T-helper 1 cell treated with Interleukin-12 subunit alpha and Interleukin-12 subunit beta and Interleukin-4 antibody, amounts not matched to agents 30 ng/mL and 1 ng/mL, for 36 hours (primary cell): Measurements from ENCODE around the gene TCTN1. TPM values are rescaled to one million over a fixed set of nuclear protein-coding genes. Genes with fewer than 3 reads are reported as not detected.

Experiments used
- intact Hi-C: fragments of 100-400 bp; cut with micrococcal nuclease; formaldehyde crosslinking; loops from one replicate; pipeline ENCODE4 v1.15.1; 2024
- total RNA-seq: library from RNA; stranded (reverse); gene quantifications from 2 replicates; pipeline ENCODE4 v1.2.3, GENCODE V29; 2022

TCTN1 gene
- total RNA-seq, 1 donor from 2014 or later, result 4.2 TPM

- intact Hi-C loops, result loop anchor here (1.0 kb wide), 2 partner anchors 19 to 156 kb away; partner anchors contain the start of gene HVCN1
Observed at GRCh38 chr12:110670161-110670701, 56.3 kb downstream of the TCTN1 start.

DNA sequence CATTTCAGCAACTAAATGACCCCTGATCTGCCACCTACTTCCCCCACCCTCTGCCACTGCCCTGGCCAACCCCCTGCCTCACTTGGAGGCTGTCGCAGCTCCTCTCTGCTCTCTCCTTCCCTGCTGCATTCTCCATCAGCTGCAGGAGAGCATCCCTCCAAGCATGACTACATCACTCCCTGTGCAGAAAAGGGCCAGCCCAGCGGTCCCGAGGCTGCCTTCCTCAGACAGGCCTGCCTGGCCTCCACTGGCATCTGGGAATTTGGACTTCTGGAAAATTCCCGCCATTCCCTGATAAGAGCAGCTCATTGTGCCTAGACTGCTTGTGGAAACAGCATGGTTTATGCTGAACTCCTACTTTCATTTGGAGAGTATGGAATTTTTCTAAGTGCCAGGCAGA lies 62.2 kb downstream of the TCTN1 start:
- intact Hi-C loops, result no loop called here

GRCh38 chr12:110677206-110677911 lies 63.4 kb downstream of the TCTN1 start:
- intact Hi-C loops, result no loop called here

DNA sequence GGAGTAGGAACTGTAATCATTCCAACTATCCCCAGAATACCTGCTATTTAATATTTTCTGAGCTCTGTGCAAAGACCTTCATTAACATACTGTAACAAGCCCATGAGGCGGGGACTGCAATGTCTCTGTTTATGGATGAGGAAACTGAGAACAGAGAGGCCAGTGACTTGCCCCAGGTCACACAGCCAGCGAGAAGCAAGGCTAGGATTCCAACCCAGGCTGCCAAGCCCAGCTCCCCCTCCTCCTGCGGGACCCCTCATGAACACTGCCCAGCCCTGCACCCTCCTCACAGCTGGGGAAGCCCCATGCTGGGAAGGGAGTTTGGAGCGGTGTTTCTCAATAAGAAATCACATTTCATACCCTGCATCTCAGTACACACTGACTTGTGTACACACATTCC lies 64.1 kb downstream of the TCTN1 start:
- intact Hi-C loops, result no loop called here

- intact Hi-C loops, result no loop called here
Observed at GRCh38 chr12:110679201-110679600, 65.3 kb downstream of the TCTN1 start.

DNA sequence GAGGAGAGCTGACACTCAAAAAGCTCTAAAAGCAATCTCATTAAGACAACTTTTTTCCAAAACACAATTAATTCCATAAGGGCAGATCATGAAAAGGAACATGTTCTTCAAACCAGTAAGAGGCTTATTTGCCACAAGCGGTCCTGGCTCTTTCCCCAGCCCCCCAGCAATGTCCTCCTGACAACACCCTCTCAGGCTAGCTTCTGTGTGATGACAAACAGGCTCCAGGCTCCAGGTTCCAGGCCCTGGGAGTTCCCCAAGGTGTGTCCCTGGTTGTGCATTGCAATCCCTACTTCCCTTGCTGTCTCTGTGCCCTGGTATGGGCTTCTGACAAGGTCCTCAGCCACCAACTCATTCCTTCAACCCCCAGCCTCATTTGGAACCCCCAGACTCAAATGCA lies 66.1 kb downstream of the TCTN1 start:
- intact Hi-C loops, result no loop called here

GRCh38 chr12:110683888-110684287 lies 70.0 kb downstream of the TCTN1 start:
- intact Hi-C loops, result no loop called here

- intact Hi-C loops, result no loop called here
Observed at GRCh38 chr12:110684312-110684836, 70.4 kb downstream of the TCTN1 start.

DNA sequence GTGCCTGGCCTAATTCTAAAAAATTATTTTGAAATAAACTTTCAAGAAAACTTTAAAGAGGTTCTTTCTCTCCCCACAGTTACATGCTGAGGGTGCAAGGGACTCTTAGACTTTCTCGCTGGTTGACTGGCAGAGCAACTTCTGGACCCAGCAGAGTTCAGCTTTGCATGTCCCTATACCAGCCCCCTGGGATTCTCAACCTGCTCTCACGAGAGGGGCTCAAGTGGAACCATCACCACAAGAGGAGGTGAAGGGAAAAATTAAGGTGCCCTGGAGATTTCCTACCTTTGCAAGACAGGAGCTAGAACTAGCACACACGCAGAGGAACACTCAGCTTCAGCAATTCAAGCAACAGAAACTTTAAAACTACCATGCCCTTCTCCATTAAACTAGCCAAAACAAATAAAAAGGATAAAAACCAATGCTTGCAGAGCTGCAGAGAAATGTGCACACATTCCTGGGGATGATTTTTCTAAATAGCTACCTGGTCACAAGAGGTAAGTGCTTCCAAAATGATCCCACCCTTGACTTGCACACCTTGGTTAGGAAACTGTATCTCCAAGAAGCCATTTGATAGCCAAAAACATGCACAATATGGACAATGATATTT lies 72.5 kb downstream of the TCTN1 start:
- intact Hi-C loops, result no loop called here

GRCh38 chr12:110687396-110688169 lies 73.7 kb downstream of the TCTN1 start:
- intact Hi-C loops, result loop anchor here (2.0 kb wide), 2 partner anchors 219 to 237 kb away; partner anchors contain the start of genes ARPC3, FAM216A and GPN3

DNA sequence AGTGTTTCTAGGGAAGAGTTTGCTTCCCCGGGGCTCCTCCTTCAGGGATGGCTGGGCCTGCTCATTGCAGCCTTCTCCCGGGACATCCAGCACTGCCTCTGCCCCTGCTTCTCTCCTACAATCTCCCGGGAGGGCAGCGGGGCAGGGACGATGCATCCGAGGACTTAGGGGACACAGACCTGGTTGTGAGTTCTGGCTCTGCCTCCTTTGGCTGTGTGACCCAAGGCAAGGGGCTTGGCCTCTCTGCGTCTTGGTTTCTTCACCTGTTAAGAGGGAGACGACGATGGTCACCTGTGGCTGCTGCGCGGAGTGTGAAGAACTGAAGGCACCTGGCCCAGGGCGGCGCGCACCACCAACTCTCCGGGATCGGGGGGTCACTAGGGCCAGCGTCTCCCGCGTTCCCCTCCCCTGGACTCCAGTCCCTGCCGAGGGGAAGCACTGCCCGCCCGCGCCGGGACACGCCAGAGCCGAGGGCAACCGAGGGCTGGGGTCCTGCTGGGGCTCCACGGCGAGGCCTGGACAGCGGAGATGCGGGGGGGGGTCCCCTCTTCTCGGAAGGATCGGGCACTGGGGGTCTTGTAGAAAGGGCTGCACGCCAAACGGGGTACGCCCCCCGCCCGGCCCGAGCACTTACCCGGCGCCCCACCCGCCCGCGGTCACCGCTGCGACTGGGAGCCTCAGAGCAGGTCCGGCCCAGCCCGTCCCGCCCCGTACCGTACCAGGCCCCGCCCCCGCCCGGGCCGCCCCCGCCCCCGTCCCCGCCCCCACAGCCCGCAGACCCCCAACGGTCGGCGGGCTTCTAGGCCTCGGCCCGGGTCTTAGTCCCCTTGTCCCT lies 74.7 kb downstream of the TCTN1 start, which contains the start of gene HVCN1:
Gene HVCN1 (minus strand): TSS at position 670 of the 835 bp plus-strand sequence. CDS start 5,870 bp downstream, outside the sequence.
- intact Hi-C loops, result loop anchor here (1.0 to 2.0 kb wide), 6 partner anchors 18 to 238 kb away; partner anchors contain the start of genes ARPC3, FAM216A, GPN3 and PPP1CC

GRCh38 chr12:110689281-110690126 lies 75.6 kb downstream of the TCTN1 start:
- intact Hi-C loops, result loop anchor here (1.0 to 2.0 kb wide), 8 partner anchors 9 to 239 kb away; partner anchors contain the start of genes ARPC3, FAM216A, GPN3 and PPP1CC

GRCh38 chr12:110690127-110690430 lies 76.2 kb downstream of the TCTN1 start:
- intact Hi-C loops, result loop anchor here (1.0 kb wide), 2 partner anchors 8 to 188 kb away; partner anchors contain the start of genes RAD9B and VPS29

DNA sequence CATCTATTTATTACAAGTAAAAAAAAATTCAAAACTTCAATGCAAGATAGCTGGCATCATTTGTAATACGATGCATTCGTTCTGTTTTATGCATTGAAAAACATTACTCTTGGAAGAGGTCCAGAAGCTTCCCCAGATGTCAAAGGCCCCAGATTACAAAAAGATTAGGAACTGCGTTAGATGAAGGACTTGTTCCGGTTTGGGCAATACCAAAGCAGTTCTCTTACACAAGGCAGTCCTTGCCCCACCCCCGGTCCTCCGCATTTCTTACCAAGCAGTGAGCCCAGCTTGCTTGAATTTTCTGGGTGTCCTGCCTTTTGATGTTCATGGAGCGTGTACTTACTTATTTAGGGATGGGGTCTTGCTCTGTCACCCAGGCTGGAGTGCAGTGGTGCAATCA lies 79.8 kb downstream of the TCTN1 start:
- intact Hi-C loops, result no loop called here

GRCh38 chr12:110694330-110694901 lies 80.5 kb downstream of the TCTN1 start:
- intact Hi-C loops, result no loop called here

DNA sequence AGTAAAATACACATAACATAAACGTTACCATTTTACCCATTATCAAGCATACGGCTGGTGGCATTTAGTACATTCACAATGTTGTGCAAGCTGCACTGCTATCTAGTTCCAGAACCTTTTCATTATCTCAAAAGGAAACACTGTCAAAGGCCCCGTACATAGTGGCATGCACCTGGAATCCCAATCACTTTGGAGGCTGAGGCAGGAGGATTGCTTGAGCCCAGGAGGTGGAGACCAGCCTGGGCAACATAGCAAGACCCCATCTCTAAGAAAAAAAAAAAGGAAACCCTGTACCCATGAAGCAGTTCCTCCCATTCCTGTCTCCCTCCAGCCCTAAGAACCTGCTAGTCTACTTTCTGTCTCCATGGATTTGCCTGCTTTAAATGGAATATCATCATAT lies 82.4 kb downstream of the TCTN1 start:
- intact Hi-C loops, result loop anchor here (5.0 kb wide), 1 partner anchor 619 kb away; no protein-coding TSS in a partner anchor

DNA sequence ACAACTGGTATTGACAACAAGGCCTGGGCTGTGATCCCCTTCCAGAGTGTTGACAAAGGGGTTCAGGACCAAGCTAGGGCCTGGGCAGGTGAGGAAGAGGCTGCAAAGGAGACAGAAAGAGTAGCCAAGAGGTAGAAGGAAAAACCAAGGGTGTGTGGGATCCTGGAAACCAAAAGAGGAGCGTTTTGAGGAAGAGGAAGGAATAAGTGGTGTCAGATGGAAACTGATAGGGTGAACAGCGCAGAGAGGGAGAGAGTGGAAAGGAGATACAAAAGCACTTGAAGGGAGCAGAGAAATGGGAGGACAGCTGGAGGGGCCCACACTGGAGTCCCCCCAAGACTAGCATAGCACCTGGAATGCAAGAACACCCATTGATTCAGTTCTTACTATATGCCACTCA lies 83.3 kb downstream of the TCTN1 start:
- intact Hi-C loops, result loop anchor here (5.0 kb wide), 1 partner anchor 620 kb away; no protein-coding TSS in a partner anchor

DNA sequence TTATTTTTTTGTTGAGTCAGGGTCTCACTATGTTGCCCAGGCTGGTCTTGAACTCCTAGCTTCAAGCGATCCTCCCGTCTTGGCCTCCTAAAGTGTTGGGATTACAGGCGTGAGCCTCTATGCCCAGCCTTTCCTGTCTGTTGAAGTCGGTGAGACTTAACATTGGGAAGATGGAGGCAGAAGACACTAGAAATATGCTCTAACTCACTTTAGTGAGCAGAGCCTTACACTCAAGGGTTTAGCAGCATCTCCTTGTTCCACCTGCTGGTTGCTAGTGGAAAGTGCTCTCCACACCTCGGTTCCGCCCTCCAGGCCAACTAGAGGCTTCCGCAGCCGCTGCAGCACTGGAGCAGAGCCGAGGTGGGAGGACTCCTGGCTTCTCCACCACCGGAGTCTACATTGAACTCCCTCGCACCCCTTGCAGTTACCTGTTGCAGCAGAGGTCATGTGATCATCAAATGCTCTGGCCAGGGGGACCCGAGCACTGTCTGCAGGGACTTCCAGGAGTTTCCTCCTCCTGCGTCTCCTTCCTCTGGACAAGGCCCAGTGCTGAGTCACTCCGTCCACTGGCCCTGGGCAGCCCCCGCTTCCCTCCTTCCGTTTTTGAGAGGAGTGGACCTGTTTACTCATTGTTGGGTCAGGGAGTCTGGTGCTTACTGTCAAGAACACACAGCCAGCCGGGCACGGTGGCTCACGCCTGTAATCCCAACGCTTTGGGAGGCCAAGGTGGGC lies 84.4 kb downstream of the TCTN1 start:
- intact Hi-C loops, result loop anchor here (1.0 to 5.0 kb wide), 11 partner anchors 8 to 621 kb away; partner anchors contain the start of genes ARPC3, RAD9B, TCTN1 and VPS29
